ENCODE measurements around the gene BORCS6. TPM values are rescaled to one million over a fixed set of nuclear protein-coding genes. Genes with fewer than 3 reads are reported as not detected.

Gene BORCS6
- polyA plus RNA-seq, 3 donors: 5.4 to 14.1 (median 13.9) TPM

GRCh38 chr17:8187517-8188262 lies 2.3 kb downstream of the BORCS6 start:
- Histone ChIP-seq H3K27me3 (ENCODE audit: control insufficient read depth in 2 of 2, insufficient read depth in 2 of 2, low read length in 2 of 2) (no peaks in the 10 kb centered on the region), H3K4me3 (replicated peaks in 1 of 3; ENCODE audit: low read depth in 2 of 3, low read length in 3 of 3) (peak overlapping the region; percentile 51 to 90 (median 63)), H3K4me2 (replicated peaks; ENCODE audit: extremely low read depth, low read length, poor library complexity, severe bottlenecking) (peak overlapping the region; percentile 96), H4K20me1 (ENCODE audit: insufficient read depth, low read length) (peaks cover 28% of the 10 kb centered on the region), H3K4me1 (ENCODE audit: control insufficient read depth in 1 of 2, insufficient read depth in 2 of 2, low read length in 2 of 2) (peaks cover 62 to 73% of the 10 kb centered on the region in 2 donors), H3K9ac (ENCODE audit: insufficient read depth, low read length, poor library complexity, severe bottlenecking) (no peak overlapping the region), H3K79me2 (ENCODE audit: insufficient read depth, low read length) (peaks cover 23% of the 10 kb centered on the region), H2AFZ (ENCODE audit: insufficient read depth, low read depth, low read length, poor library complexity, severe bottlenecking) (no peak overlapping the region), H3K9me3 (replicated peaks in 1 of 2; ENCODE audit: control insufficient read depth in 1 of 2, insufficient read depth in 1 of 2, low read length in 2 of 2) (no peaks in the 10 kb centered on the region), H3K27ac (ENCODE audit: low read depth in 1 of 2, low read length in 2 of 2) (peak overlapping the region; percentile 46 to 61), H3K36me3 (replicated peaks in 1 of 2; ENCODE audit: control insufficient read depth in 1 of 2, insufficient read depth in 2 of 2, low read length in 2 of 2) (no peaks in the 10 kb centered on the region)
- H3K4me3 Mint-ChIP-seq: no peak overlapping the region
- H3K9me3 Mint-ChIP-seq: peaks cover 0 to 3% (median 0%) of the 10 kb centered on the region in 7 donors
- H3K27me3 Mint-ChIP-seq (ENCODE audit: low read depth in 3 of 3): peaks cover 2 to 8% (median 4%) of the 10 kb centered on the region in 3 donors
- 1% methylated on average over 19 of the region's 25 CpGs for WGBS (ENCODE audit: insufficient coverage)
- TF ChIP-seq, protein P1, sequence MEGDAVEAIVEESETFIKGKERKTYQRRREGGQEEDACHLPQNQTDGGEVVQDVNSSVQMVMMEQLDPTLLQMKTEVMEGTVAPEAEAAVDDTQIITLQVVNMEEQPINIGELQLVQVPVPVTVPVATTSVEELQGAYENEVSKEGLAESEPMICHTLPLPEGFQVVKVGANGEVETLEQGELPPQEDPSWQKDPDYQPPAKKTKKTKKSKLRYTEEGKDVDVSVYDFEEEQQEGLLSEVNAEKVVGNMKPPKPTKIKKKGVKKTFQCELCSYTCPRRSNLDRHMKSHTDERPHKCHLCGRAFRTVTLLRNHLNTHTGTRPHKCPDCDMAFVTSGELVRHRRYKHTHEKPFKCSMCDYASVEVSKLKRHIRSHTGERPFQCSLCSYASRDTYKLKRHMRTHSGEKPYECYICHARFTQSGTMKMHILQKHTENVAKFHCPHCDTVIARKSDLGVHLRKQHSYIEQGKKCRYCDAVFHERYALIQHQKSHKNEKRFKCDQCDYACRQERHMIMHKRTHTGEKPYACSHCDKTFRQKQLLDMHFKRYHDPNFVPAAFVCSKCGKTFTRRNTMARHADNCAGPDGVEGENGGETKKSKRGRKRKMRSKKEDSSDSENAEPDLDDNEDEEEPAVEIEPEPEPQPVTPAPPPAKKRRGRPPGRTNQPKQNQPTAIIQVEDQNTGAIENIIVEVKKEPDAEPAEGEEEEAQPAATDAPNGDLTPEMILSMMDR (IDR thresholded peaks at IDR 0.05): no peak
- peak; percentile 87 to 94 (median 92) for DNase-seq
- H3K27ac Mint-ChIP-seq: no peak overlapping the region
- H3K36me3 Mint-ChIP-seq: no peaks in the 10 kb centered on the region
- peaks cover 13% of the 10 kb centered on the region for H3K4me1 Mint-ChIP-seq
- intact Hi-C loops (cut with micrococcal nuclease): loop anchor here (2.0 to 10.0 kb wide), 5 partner anchors 33 to 69 kb away; partner anchors contain the start of genes ALOXE3 (in 1 of the 2), CTC1 (in 1 of the 2), HES7 (in 1 of the 2) and PER1 (in 1 of the 2)

- TF ChIP-seq, protein P1 (IDR thresholded peaks at IDR 0.05): peak; percentile 24
- 0% methylated on average over 32 of the region's 32 CpGs for WGBS (ENCODE audit: insufficient coverage)
- H3K4me3 ChIP-seq (replicated peaks in 1 of 3; ENCODE audit: low read depth in 2 of 3, low read length in 3 of 3): peak overlapping the region; percentile 51 to 90 (median 63)
- peak overlapping the region; percentile 46 to 61 for H3K27ac ChIP-seq (ENCODE audit: low read depth in 1 of 2, low read length in 2 of 2)
- peaks cover 23% of the 10 kb centered on the region for H3K79me2 ChIP-seq (ENCODE audit: insufficient read depth, low read length)
- peaks cover 28% of the 10 kb centered on the region for H4K20me1 ChIP-seq (ENCODE audit: insufficient read depth, low read length)
- Mint-ChIP-seq H3K4me3 (no peak overlapping the region), H3K27me3 (ENCODE audit: low read depth in 3 of 3) (peaks cover 5 to 10% (median 8%) of the 10 kb centered on the region in 3 donors), H3K27ac (no peak overlapping the region), H3K4me1 (peaks cover 13% of the 10 kb centered on the region), H3K36me3 (no peaks in the 10 kb centered on the region), H3K9me3 (peaks cover 0 to 3% (median 0%) of the 10 kb centered on the region in 7 donors)
- H3K27me3 ChIP-seq (ENCODE audit: control insufficient read depth in 2 of 2, insufficient read depth in 2 of 2, low read length in 2 of 2): no peaks in the 10 kb centered on the region
- DNase-seq: peak; percentile 81 to 87 (median 83)
- H3K9ac ChIP-seq (ENCODE audit: insufficient read depth, low read length, poor library complexity, severe bottlenecking): peak overlapping the region; percentile 52
- H3K4me2 ChIP-seq (replicated peaks; ENCODE audit: extremely low read depth, low read length, poor library complexity, severe bottlenecking): peak overlapping the region; percentile 96
- H2AFZ ChIP-seq (ENCODE audit: insufficient read depth, low read depth, low read length, poor library complexity, severe bottlenecking): peak overlapping the region; percentile 79
- no peaks in the 10 kb centered on the region for H3K36me3 ChIP-seq (replicated peaks in 1 of 2; ENCODE audit: control insufficient read depth in 1 of 2, insufficient read depth in 2 of 2, low read length in 2 of 2)
- H3K4me1 ChIP-seq (ENCODE audit: control insufficient read depth in 1 of 2, insufficient read depth in 2 of 2, low read length in 2 of 2): peaks cover 55 to 65% of the 10 kb centered on the region in 2 donors
- intact Hi-C loops (cut with micrococcal nuclease): loop anchor here (2.0 to 10.0 kb wide), 5 partner anchors 34 to 68 kb away; partner anchors contain the start of genes ALOXE3 (in 1 of the 2), CTC1 (in 1 of the 2), HES7 (in 1 of the 2) and PER1 (in 1 of the 2)
- no peaks in the 10 kb centered on the region for H3K9me3 ChIP-seq (replicated peaks in 1 of 2; ENCODE audit: control insufficient read depth in 1 of 2, insufficient read depth in 1 of 2, low read length in 2 of 2)
Measured at GRCh38 chr17:8186787-8187516, 3.0 kb downstream of the BORCS6 start.
